Heart left ventricle (tissue), 16 donors: ENCODE measurements around the gene STXBP5. TPM values are rescaled to one million over a fixed set of nuclear protein-coding genes. Genes with fewer than 3 reads are reported as not detected.

Experiments used
- ATAC-seq, 4 donors: fragments of 200-7000 bp; cut with Tn5 transposase; one replicate each; pipeline ENCODE4 v1.9.1; 2020 to 2022; ENCODE audit warnings: moderate library complexity in 4 of 4, mild to moderate bottlenecking in 3 of 4, moderate number of reproducible peaks in 1 of 4
- DNase-seq, 5 donors: peaks; one replicate each; pipeline ENCODE4 v3.0.0-alpha.2; 2020
- H3K27ac ChIP-seq, 12 donors: fragments of 200-600 bp; sonication (generic) in 4 of 12; one replicate each; pipeline versions ENCODE4 v1.5.0 to v1.8.0; 2016 to 2022; ENCODE audit warnings: mild to moderate bottlenecking in 2 of 12
- H3K27me3 ChIP-seq, 9 donors: fragments of 200-600 bp; sonication (generic) in 2 of 9; one replicate each; pipeline versions ENCODE4 v1.5.1 to v1.8.0; 2016 to 2022; ENCODE audit warnings: mild to moderate bottlenecking in 3 of 9
- H3K36me3 ChIP-seq, 9 donors: fragments of 200-600 bp; sonication (generic) in 2 of 9; one replicate each; pipeline versions ENCODE4 v1.5.0 to v1.8.0; 2018 to 2022; ENCODE audit warnings: mild to moderate bottlenecking in 2 of 9
- H3K4me1 ChIP-seq, 12 donors: fragments of 200-600 bp; sonication (generic) in 4 of 12; one replicate each; pipeline versions ENCODE4 v1.5.0 to v1.8.0; 2016 to 2022; ENCODE audit warnings: mild to moderate bottlenecking in 3 of 12
- H3K4me3 ChIP-seq, 12 donors: fragments of 200-600 bp; sonication (generic) in 4 of 12; one replicate each; pipeline versions ENCODE4 v1.5.0 to v1.8.0; 2017 to 2022; ENCODE audit warnings: mild to moderate bottlenecking in 9 of 12, moderate library complexity in 4 of 12
- H3K9me3 ChIP-seq, 12 donors: fragments of 200-600 bp; sonication (generic) in 4 of 12; one replicate each; pipeline versions ENCODE4 v1.5.0 to v1.8.0; 2016 to 2022; ENCODE audit warnings: mild to moderate bottlenecking in 1 of 12
- POLR2A ChIP-seq, 2 donors: fragments of 450-650 bp; IDR thresholded peaks; one replicate each; pipeline ENCODE4 v1.6.1; 2017; ENCODE audit warnings: antibody characterized with exemption in 2 of 2, mild to moderate bottlenecking in 2 of 2, moderate library complexity in 2 of 2
- WGBS, 4 donors: extraction: QIAGEN DNeasy Blood & Tissue Kit in 2 of 4; methylation state at CpG; one replicate each; pipeline versions ENCODE4 v1.1.5 to v1.1.7; 2013 to 2018; 5-methylcytosine and 5-hydroxymethylcytosine counted together
- intact Hi-C, 10 donors: fragments of 100-400 bp; cut with DNase I; formaldehyde crosslinking; loops; one replicate each; pipeline versions ENCODE4 v1.11.1 to v1.14.2; 2022
- polyA plus RNA-seq, 2 donors: library from polyadenylated mRNA; stranded (reverse); fragments of 200-250 nt; gene quantifications; one replicate each; pipeline ENCODE4 v1.2.3, GENCODE V29; 2013
- total RNA-seq, 9 donors: library from RNA; depleted of rRNA in 2 of 9; stranded (reverse); fragments of >200 nt in 2 of 9; fragmentation: NEBNext Ultra II Directional in 3 of 9; extraction: Animal tissue kit (Norgen Biotek cat#: 25700) in 3 of 9; gene quantifications; one replicate each; pipeline versions ENCODE4 v1.1.0 to v1.2.4, GENCODE V29; 2016 to 2023
- TF ChIP-seq, protein P1 (sequence below), 12 donors: fragments of 200-600 bp; sonication (generic) in 4 of 12; IDR thresholded peaks; one replicate each; pipeline versions ENCODE4 v1.5.0 to v1.8.0; 2018 to 2022; ENCODE audit warnings: antibody characterized with exemption in 12 of 12, mild to moderate bottlenecking in 5 of 12
- donor health status: ischemic (EF 13 %, LVEDD 7.1; RV severe dilation, severe dysfunction).
- donor health status: healthy with polysubstance abuse.
- donor health status: DM: no; HTN: yes; CAD: no.
- donor health status: DM: no; HTN: no; CAD: no.
- donor health status: ischemic (EF 25% LVEDD 6.9; RV normal size, moderate dysfunction).
- donor health status: ischemic (EF 25% LVEDD 5.7; RV mildly dilated, moderate dysfunction).
- donor health status: healthy.
- donor health status: DM: yes; HTN: yes; CAD: no.
- donor health status: ischemic (EF 35%, LVEDD 5.7; RV mildly dilated, moderate dysfunction).
- donor health status: nonischemic (EF 11% LVEDD 7.7; RV severe dilation, severe dysfunction).
- donor health status: DM: yes; HTN: yes; CAD: no.
- donor health status: PGD.
- donor health status: ischemic (EF 29% LVEDD 5.4; RV normal size, mild dysfunction).
- donor health status: nonischemic (EF 23%, LVEDD 6.1; RV moderate dilation, normal function).

STXBP5 gene
- total and polyA plus RNA-seq, 11 donors = 5.7 to 20.0 (median 14.1) TPM

DNA sequence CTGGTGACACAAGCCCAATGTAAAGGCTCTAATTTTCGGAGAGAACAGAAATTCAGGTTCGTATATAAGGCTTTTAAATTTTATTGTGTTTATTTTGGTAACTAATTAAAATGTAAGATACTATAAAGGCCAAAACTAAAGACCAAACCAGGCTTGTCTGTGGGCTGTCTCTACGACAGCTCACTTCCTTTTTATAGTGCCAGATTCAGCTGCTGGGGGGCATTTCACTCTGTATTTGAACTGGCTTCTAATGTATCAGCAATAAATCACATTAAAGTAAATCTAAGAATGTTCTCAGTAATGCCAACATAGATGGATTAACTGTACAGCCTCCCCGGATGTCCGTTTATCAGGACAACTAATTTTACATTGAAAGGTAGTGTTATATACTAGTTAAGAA, 31.1 kb upstream of the STXBP5 start:
- Histone ChIP-seq H3K36me3 (no peaks in the 10 kb centered on the region), H3K4me3 (no peak overlapping the region), H3K27ac (no peak overlapping the region), H3K9me3 (no peaks in the 10 kb centered on the region), H3K4me1 (no peaks in the 10 kb centered on the region), H3K27me3 (no peaks in the 10 kb centered on the region)
- TF ChIP-seq, protein P1, sequence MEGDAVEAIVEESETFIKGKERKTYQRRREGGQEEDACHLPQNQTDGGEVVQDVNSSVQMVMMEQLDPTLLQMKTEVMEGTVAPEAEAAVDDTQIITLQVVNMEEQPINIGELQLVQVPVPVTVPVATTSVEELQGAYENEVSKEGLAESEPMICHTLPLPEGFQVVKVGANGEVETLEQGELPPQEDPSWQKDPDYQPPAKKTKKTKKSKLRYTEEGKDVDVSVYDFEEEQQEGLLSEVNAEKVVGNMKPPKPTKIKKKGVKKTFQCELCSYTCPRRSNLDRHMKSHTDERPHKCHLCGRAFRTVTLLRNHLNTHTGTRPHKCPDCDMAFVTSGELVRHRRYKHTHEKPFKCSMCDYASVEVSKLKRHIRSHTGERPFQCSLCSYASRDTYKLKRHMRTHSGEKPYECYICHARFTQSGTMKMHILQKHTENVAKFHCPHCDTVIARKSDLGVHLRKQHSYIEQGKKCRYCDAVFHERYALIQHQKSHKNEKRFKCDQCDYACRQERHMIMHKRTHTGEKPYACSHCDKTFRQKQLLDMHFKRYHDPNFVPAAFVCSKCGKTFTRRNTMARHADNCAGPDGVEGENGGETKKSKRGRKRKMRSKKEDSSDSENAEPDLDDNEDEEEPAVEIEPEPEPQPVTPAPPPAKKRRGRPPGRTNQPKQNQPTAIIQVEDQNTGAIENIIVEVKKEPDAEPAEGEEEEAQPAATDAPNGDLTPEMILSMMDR (IDR thresholded peaks at IDR 0.05) = no peak
- no peak for TF ChIP-seq POLR2A (IDR thresholded peaks at IDR 0.05)
- ATAC-seq = no peak
- intact Hi-C loops = no loop called here
- 86 to 91% (median 90%) methylated on average over 5 of the region's 5 CpGs for WGBS, 4 donors
- DNase-seq = no peak

DNA sequence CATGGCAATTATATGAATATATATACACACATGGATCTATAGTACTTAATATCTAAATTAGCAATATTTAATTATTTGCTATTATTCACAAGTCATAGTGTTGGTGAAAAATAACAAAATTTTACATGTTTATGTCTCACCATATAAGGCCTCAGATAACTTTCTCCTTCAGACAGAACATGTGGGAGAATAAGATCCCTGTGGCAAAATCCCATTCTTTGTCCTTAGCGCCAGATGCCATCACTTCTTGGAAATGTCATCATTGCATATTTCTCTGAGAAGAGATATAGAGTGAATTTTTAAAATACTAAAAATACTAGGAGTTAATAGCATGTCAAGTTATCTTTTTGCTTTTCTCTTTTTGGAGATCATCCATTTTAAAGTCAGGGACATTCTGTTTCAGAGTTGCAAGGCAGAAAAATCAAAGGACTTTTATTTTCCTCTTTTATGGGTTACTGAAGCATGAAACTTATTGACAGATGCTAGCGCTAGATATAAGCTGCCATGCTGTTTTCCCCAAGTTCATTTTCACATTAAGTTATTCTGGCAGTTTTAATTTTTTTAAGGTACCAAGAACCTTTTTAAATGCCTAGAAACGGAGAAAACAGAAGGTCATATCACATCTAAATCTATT, 30.4 kb upstream of the STXBP5 start:
- Histone ChIP-seq H3K27me3 (no peaks in the 10 kb centered on the region), H3K4me1 (no peaks in the 10 kb centered on the region), H3K4me3 (no peak overlapping the region), H3K36me3 (no peaks in the 10 kb centered on the region), H3K27ac (no peak overlapping the region), H3K9me3 (no peaks in the 10 kb centered on the region)
- TF ChIP-seq, protein P1 (IDR thresholded peaks at IDR 0.05) = no peak
- TF ChIP-seq POLR2A (IDR thresholded peaks at IDR 0.05) = no peak
- 88 to 93% (median 90%) methylated on average over 3 of the region's 3 CpGs for WGBS, 4 donors
- intact Hi-C loops = no loop called here
- DNase-seq (no peak), ATAC-seq (no peak)

DNA sequence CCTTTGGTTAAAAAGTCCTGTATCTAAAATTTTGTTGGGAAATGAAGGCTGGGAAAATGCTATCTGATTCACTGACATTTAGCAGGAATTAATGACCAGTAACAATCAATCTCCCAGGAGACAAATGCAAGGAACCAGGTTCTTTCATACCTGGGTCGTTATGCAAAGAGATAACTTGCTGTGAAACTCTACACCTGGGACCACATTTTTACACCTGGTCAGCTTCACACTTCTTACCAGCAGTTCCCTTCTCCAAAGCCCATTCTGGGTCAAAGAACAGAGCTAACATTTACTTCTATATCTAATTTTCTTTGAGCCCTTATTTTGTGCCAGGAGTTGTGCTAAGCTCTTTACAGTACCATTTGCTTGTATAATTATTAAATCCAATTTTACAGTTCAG, 27.4 kb upstream of the STXBP5 start:
- no peak overlapping the region for H3K27ac ChIP-seq
- TF ChIP-seq, protein P1 (IDR thresholded peaks at IDR 0.05) = no peak
- TF ChIP-seq POLR2A (IDR thresholded peaks at IDR 0.05) = no peak
- DNase-seq (no peak), ATAC-seq (no peak)
- intact Hi-C loops = no loop called here
- no peaks in the 10 kb centered on the region for H3K27me3 ChIP-seq
- no peak overlapping the region for H3K4me3 ChIP-seq
- no peaks in the 10 kb centered on the region for H3K36me3 ChIP-seq
- 24 to 54% (median 30%) methylated on average over 1 of the region's 1 CpG for WGBS, 4 donors
- H3K9me3 ChIP-seq = no peaks in the 10 kb centered on the region
- no peaks in the 10 kb centered on the region for H3K4me1 ChIP-seq

DNA sequence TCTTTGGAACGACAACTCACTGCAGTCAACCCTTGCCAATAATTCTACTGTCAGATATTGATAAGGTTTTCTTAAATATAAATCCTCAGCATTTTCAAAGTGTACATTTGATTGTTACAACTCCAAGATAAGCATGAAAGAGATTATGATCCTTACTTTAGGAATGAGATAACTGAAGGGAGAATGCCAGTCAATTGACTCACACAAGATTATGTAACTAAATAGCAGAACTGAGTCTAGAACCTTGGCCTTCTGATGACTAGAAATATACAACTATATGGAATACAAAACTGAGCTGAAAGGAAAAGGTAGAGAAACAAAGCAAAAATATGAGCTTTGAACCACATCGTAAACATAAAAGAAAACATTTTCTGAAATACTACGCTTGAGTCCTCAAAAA, 26.9 kb upstream of the STXBP5 start:
- H3K9me3 ChIP-seq = no peaks in the 10 kb centered on the region
- intact Hi-C loops = no loop called here
- H3K4me3 ChIP-seq = no peak overlapping the region
- no peak for TF ChIP-seq POLR2A (IDR thresholded peaks at IDR 0.05)
- TF ChIP-seq, protein P1 (IDR thresholded peaks at IDR 0.05) = no peak
- 87 to 90% (median 90%) methylated on average over 3 of the region's 3 CpGs for WGBS, 4 donors
- H3K36me3 ChIP-seq = no peaks in the 10 kb centered on the region
- H3K4me1 ChIP-seq = no peaks in the 10 kb centered on the region
- ATAC-seq (no peak), DNase-seq (no peak)
- no peak overlapping the region for H3K27ac ChIP-seq
- H3K27me3 ChIP-seq = no peaks in the 10 kb centered on the region
